Measurements from ENCODE around the gene DUSP9.
"Not testable (repeated sequence)": the region's sequence is repeated elsewhere in the genome, so short reads cannot be mapped to it uniquely, and the experiment has no call there.

The DUSP9 gene

DNA sequence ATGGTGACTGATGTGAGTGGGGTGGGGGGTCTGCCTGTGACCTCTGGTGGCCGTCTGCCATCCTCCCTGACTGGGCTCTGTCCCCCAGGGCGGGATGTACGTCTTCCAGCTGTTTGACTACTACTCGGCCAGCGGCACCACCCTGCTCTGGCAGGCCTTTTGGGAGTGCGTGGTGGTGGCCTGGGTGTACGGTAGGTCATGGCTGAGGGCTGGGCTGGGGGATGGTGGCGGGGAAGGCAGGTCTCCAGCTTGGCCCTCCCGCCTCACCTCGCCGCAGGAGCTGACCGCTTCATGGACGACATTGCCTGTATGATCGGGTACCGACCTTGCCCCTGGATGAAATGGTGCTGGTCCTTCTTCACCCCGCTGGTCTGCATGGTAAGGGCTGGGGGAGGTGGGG, 47.3 kb downstream of the DUSP9 start:
- not testable (repeated sequence) for DNase-seq

- DNase-seq = no peak
Observed at GRCh38 chrX:153694687-153695270, 47.8 kb downstream of the DUSP9 start.

DNA sequence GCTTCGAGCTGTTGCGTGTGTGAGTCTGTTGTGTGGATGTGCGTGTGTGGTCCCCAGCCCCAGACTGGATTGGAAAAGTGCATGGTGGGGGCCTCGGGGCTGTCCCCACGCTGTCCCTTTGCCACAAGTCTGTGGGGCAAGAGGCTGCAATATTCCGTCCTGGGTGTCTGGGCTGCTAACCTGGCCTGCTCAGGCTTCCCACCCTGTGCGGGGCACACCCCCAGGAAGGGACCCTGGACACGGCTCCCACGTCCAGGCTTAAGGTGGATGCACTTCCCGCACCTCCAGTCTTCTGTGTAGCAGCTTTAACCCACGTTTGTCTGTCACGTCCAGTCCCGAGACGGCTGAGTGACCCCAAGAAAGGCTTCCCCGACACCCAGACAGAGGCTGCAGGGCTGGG, 49.1 kb downstream of the DUSP9 start:
- no peak for DNase-seq

DNA sequence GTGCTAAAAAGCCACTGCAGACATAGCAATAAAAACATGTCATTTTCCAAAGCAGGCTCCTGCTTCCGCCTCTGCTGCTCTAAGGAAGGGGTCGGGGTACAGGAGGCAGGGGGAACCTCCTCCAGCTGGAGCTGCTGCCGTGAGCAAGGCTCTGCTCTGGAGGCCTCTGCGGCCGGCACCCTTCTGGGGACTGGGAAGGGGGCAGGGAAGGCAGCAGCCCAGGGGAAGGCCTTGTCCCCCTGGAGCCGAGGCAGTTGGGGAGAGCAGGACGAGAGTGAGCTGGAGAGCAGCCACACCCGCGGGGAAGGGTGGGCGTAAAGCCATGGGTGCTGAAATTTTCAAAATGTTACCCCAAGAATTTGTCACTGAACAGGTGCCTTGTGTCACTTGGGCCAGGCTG, 49.5 kb downstream of the DUSP9 start:
- DNase-seq = not testable (repeated sequence)

GRCh38 chrX:153696986-153697722, 50.2 kb downstream of the DUSP9 start:
- DNase-seq = not testable (repeated sequence)

GRCh38 chrX:153697924-153698865, 51.2 kb downstream of the DUSP9 start:
- no peak for DNase-seq

DNA sequence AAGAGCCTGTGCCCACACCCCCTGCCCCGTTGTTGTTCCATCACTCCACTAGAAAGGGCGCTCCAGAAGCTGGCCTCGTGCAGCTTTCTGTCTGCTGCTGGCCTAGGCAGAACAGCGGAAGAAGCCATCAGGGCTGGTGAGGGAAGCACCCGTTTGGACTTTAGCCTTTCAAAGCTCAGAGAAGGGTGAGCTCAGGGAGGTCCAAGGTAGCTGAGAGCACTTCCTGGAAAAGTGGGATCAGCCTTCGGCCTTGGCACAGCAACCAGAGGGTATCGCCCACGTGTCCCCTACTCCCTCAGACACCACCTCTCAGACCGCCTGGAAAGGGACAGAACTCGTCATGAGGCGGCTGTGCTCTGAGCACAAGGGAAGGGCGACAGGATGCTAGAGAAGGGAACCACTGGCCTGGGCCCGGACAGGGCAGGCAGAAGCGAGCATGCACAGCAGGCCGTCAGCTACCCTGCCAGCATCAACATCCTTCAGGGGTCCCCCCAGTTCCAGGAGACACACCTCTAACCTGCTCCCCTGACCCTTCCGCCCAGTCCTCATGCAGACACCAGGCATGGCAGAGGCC, 52.3 kb downstream of the DUSP9 start:
- DNase-seq = not testable (repeated sequence)

DNA sequence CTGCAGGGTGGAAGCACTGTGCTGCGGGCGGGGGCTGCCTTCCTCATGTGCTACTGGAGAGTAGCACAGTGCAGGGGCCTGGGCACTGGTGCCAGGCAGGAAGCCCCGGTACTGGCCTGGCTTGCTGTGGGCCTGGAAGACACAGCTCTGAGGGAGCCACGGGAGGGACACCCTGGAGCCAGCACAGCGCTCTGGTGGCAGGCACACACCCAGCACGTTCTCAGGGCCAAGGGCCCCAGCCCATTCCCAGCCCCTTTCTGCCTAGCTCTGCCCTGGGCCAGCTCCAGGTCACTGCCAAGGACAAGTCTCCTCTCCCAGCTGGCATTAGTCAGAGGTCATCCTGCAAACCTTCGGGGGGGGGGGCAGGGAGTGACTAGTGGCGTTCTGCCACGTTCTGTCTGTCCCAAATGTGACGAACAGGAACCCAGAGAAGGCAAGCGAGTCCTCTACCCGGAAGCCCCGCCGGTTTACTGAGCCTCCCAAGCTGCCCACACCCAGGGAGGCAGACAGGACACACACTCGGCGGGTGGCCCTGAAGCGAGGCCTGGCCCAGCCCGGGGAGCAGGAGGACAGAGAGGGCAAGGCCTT, 52.9 kb downstream of the DUSP9 start:
- not testable (repeated sequence) for DNase-seq

GRCh38 chrX:153700376-153700945, 53.5 kb downstream of the DUSP9 start:
- DNase-seq = no peak
